GM18870 (cell line): ENCODE measurements around the gene SVOPL.

Source experiments
- ATAC-seq: cut with Tn5 transposase; IDR thresholded peaks from one replicate; pipeline ENCODE4 v1.9.1; 2021; ENCODE audit warnings: moderate library complexity; ENCODE audit not compliant: unreplicated experiment

Gene SVOPL

GRCh38 chr7:138565451-138566114 is 135.6 kb downstream of the SVOPL start:
- ATAC-seq, result no peak

- no peak for ATAC-seq
These were observed 136.1 kb downstream of the SVOPL start for GRCh38 chr7:138565071-138565450.

GRCh38 chr7:138564365-138564764 is 136.8 kb downstream of the SVOPL start:
- no peak for ATAC-seq

GRCh38 chr7:138563808-138564207 is 137.4 kb downstream of the SVOPL start:
- no peak for ATAC-seq

GRCh38 chr7:138559448-138559847 is 141.7 kb downstream of the SVOPL start:
- no peak for ATAC-seq

- no peak for ATAC-seq
These were observed 144.2 kb downstream of the SVOPL start for GRCh38 chr7:138556771-138557484.

- no peak for ATAC-seq
These were observed 145.5 kb downstream of the SVOPL start for GRCh38 chr7:138555684-138556083.

- ATAC-seq, result no peak
These were observed 146.5 kb downstream of the SVOPL start for GRCh38 chr7:138554674-138555073.

- no peak for ATAC-seq
These were observed 147.4 kb downstream of the SVOPL start for GRCh38 chr7:138553805-138554204.

- ATAC-seq, result no peak
These were observed 150.1 kb downstream of the SVOPL start for GRCh38 chr7:138551102-138551501.

- ATAC-seq, result no peak
These were observed 150.8 kb downstream of the SVOPL start for GRCh38 chr7:138550337-138550736.

- ATAC-seq, result no peak
These were observed 152.1 kb downstream of the SVOPL start for GRCh38 chr7:138549082-138549481.

GRCh38 chr7:138546829-138547228 is 154.3 kb downstream of the SVOPL start:
- no peak for ATAC-seq

GRCh38 chr7:138546064-138546619 is 155.0 kb downstream of the SVOPL start:
- ATAC-seq, result no peak

GRCh38 chr7:138545123-138545522 is 156.0 kb downstream of the SVOPL start:
- no peak for ATAC-seq
